ENCODE measurements around the gene PTPN5.

Gene PTPN5

DNA sequence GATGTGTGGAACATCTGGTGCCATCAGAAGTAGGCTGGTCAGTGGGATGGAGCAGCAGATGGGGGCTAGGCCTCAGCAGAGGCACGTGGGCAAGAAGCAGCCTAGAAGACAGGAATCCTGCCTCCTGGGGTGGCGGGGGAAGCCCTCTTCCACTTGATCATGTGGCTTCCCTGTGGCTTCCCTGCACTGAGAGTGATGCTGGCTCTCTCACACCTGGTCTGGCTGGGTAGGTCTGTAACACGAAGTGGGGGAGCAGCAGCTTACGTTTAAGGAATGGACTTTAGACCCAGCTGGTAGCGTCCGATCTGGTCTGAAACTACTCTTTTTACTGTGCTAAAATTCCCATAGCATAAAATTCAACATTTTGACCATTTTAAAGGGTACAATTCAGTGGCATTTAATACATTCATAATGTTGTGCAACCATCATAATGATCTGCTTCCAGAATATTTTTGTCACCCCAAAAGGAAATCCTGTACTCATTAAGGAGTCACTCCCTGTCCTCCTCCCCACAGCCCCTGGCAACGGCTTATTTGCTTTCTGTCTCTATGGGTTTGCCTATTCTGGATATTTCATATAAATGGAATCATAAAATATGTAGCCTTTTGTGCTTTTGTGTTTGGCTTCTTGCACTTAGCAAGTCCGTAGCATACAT lies 21.7 kb downstream of the PTPN5 start:
- TF ChIP-seq, protein P1, sequence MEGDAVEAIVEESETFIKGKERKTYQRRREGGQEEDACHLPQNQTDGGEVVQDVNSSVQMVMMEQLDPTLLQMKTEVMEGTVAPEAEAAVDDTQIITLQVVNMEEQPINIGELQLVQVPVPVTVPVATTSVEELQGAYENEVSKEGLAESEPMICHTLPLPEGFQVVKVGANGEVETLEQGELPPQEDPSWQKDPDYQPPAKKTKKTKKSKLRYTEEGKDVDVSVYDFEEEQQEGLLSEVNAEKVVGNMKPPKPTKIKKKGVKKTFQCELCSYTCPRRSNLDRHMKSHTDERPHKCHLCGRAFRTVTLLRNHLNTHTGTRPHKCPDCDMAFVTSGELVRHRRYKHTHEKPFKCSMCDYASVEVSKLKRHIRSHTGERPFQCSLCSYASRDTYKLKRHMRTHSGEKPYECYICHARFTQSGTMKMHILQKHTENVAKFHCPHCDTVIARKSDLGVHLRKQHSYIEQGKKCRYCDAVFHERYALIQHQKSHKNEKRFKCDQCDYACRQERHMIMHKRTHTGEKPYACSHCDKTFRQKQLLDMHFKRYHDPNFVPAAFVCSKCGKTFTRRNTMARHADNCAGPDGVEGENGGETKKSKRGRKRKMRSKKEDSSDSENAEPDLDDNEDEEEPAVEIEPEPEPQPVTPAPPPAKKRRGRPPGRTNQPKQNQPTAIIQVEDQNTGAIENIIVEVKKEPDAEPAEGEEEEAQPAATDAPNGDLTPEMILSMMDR (IDR thresholded peaks at IDR 0.05; ENCODE audit: control insufficient read depth, insufficient read depth, low read depth, low read length, missing control alignments), result no peak
- DNase-seq (ENCODE audit: low read depth), result no peak
- no peak overlapping the region for H3K4me3 ChIP-seq (ENCODE audit: control insufficient read depth, low read depth, low read length)

- TF ChIP-seq, protein P1 (IDR thresholded peaks at IDR 0.05; ENCODE audit: control insufficient read depth, insufficient read depth, low read depth, low read length, missing control alignments), result no peak
- no peak for DNase-seq (ENCODE audit: low read depth)
- no peak overlapping the region for H3K4me3 ChIP-seq (ENCODE audit: control insufficient read depth, low read depth, low read length)
Measured at GRCh38 chr11:18768978-18769377, 22.6 kb downstream of the PTPN5 start.

GRCh38 chr11:18768472-18768901 lies 23.1 kb downstream of the PTPN5 start:
- DNase-seq (ENCODE audit: low read depth), result no peak

GRCh38 chr11:18766015-18766414 lies 25.6 kb downstream of the PTPN5 start:
- TF ChIP-seq, protein P1 (IDR thresholded peaks at IDR 0.05; ENCODE audit: control insufficient read depth, insufficient read depth, low read depth, low read length, missing control alignments), result no peak
- DNase-seq (ENCODE audit: low read depth), result no peak
- no peak overlapping the region for H3K4me3 ChIP-seq (ENCODE audit: control insufficient read depth, low read depth, low read length)

More at GRCh38 chr11:18768472-18768901, 23.1 kb downstream of the PTPN5 start:
- no peak overlapping the region for H3K4me3 ChIP-seq (ENCODE audit: control insufficient read depth, low read depth, low read length)
- TF ChIP-seq, protein P1 (IDR thresholded peaks at IDR 0.05; ENCODE audit: control insufficient read depth, insufficient read depth, low read depth, low read length, missing control alignments), result no peak

DNA sequence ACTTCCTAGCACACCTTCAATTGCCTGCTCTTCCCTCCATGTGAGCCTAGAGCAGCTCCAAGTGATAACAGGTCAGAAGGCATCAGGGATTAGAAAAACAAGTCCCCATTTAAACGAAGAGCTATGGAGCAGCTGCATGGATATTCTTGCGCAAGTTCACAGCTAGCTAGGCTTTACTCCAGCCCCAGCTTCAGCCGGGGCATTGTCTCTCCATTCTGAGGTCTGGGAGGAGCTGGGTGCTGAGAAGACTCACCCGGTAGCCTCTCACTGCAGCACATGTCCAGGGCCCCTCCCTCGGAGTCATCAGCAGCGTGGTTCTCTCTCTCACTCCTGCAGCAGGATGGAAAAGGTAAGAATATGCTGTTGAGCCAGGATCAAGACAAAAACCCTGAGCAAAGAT lies 26.0 kb downstream of the PTPN5 start:
- H3K4me3 ChIP-seq (ENCODE audit: control insufficient read depth, low read depth, low read length), result no peak overlapping the region
- no peak for DNase-seq (ENCODE audit: low read depth)
- TF ChIP-seq, protein P1 (IDR thresholded peaks at IDR 0.05; ENCODE audit: control insufficient read depth, insufficient read depth, low read depth, low read length, missing control alignments), result no peak

GRCh38 chr11:18761741-18762140 lies 29.9 kb downstream of the PTPN5 start:
- no peak for DNase-seq (ENCODE audit: low read depth)
- H3K4me3 ChIP-seq (ENCODE audit: control insufficient read depth, low read depth, low read length), result no peak overlapping the region
- TF ChIP-seq, protein P1 (IDR thresholded peaks at IDR 0.05; ENCODE audit: control insufficient read depth, insufficient read depth, low read depth, low read length, missing control alignments), result no peak
